Gastroesophageal sphincter (tissue), 3 donors: ENCODE results near the gene BAG3.

Experiments
- EP300 ChIP-seq: sonication (generic); formaldehyde crosslinking; IDR thresholded peaks from one replicate; pipeline ENCODE4 v1.6.1; 2017; ENCODE audit warnings: antibody characterized with exemption, mild to moderate bottlenecking
- POLR2A ChIP-seq, 2 donors: fragments of 450-650 bp; IDR thresholded peaks; one replicate each; pipeline ENCODE4 v1.6.1; 2017; ENCODE audit warnings: antibody characterized with exemption in 2 of 2, mild to moderate bottlenecking in 2 of 2, moderate library complexity in 1 of 2
- POLR2AphosphoS5 ChIP-seq: sonication (generic); formaldehyde crosslinking; IDR thresholded peaks from one replicate; pipeline ENCODE4 v1.6.1; 2017; ENCODE audit warnings: antibody characterized with exemption
- TF ChIP-seq, protein P1 (sequence below), 4 experiments: fragments of 200-600 bp in 2 of 4; fragments of 450-650 bp in 2 of 4; sonication (generic) in 1 of 4; IDR thresholded peaks; one replicate each; pipeline ENCODE4 v1.5.1; 2017 to 2019; ENCODE audit warnings: antibody characterized with exemption in 4 of 4, mild to moderate bottlenecking in 2 of 4, moderate library complexity in 2 of 4

DNA sequence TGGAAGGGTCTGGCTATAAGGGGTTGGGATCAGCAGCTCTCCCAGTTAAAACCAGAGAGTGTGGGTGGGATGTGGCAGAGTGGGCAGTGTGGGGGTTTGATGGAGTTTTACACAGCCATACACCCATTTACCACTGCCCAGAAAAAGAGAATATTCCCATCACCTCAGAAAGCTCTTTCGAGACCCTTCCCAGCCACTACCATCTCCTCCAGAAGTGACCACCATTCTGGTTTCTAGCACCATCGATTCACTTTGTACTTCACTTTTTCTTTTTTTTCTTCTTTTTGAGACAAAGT is 15.5 kb downstream of the BAG3 start:
- TF ChIP-seq POLR2A (IDR thresholded peaks at IDR 0.05), result no peak
- no peak for TF ChIP-seq POLR2AphosphoS5
- TF ChIP-seq, protein P1, sequence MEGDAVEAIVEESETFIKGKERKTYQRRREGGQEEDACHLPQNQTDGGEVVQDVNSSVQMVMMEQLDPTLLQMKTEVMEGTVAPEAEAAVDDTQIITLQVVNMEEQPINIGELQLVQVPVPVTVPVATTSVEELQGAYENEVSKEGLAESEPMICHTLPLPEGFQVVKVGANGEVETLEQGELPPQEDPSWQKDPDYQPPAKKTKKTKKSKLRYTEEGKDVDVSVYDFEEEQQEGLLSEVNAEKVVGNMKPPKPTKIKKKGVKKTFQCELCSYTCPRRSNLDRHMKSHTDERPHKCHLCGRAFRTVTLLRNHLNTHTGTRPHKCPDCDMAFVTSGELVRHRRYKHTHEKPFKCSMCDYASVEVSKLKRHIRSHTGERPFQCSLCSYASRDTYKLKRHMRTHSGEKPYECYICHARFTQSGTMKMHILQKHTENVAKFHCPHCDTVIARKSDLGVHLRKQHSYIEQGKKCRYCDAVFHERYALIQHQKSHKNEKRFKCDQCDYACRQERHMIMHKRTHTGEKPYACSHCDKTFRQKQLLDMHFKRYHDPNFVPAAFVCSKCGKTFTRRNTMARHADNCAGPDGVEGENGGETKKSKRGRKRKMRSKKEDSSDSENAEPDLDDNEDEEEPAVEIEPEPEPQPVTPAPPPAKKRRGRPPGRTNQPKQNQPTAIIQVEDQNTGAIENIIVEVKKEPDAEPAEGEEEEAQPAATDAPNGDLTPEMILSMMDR (IDR thresholded peaks at IDR 0.05), result no peak
- TF ChIP-seq EP300, result no peak
